K562 (cell line): ENCODE data around the gene TNFSF13. TPM values are rescaled to one million over a fixed set of nuclear protein-coding genes. Genes with fewer than 3 reads are reported as not detected.

Experiments used
- CTBP1 ChIP-seq: fragments of 450-650 bp; IDR thresholded peaks from 2 replicates; pipeline ENCODE4 v1.6.1; 2016; ENCODE audit warnings: borderline replicate concordance
- E2F6 ChIP-seq, 2 experiments: IDR thresholded peaks; 2 replicates each; pipeline ENCODE4 v1.6.1; 2011; ENCODE audit warnings: borderline replicate concordance in 1 of 2, control low read depth in 1 of 2, low read depth in 1 of 2, low read length in 1 of 2, mild to moderate bottlenecking in 1 of 2, mixed read lengths in 1 of 2, moderate library complexity in 1 of 2; ENCODE audit not compliant: insufficient read depth in 1 of 2, insufficient read length in 1 of 2, poor library complexity in 1 of 2, severe bottlenecking in 1 of 2; ENCODE audit errors: extremely low read depth in 1 of 2
- ELK1 ChIP-seq: sonication (generic); formaldehyde crosslinking; IDR thresholded peaks from 2 replicates; pipeline ENCODE4 v1.8.1; 2022; ENCODE audit warnings: missing genetic modification reagents
- FOXK2 ChIP-seq, 2 experiments: fragments of 450-650 bp; IDR thresholded peaks in 1 of 2; conservative IDR thresholded peaks in 1 of 2; 2 replicates each; pipeline ENCODE4 v1.6.1; 2016; ENCODE audit warnings: low read depth in 2 of 2, mild to moderate bottlenecking in 1 of 2
- FOXP4 ChIP-seq: sonication (generic); formaldehyde crosslinking; IDR thresholded peaks from 2 replicates; pipeline ENCODE4 v1.8.0; 2022; ENCODE audit warnings: mild to moderate bottlenecking, missing genetic modification reagents, borderline replicate concordance
- MEF2A ChIP-seq: IDR thresholded peaks from 2 replicates; pipeline ENCODE4 v1.6.1; 2011; ENCODE audit warnings: low read depth, mild to moderate bottlenecking, low read length, moderate library complexity; ENCODE audit not compliant: control insufficient read depth
- RBFOX2 ChIP-seq: fragments of 200-400 bp; formaldehyde crosslinking; IDR thresholded peaks from 2 replicates; pipeline ENCODE4 v1.6.1; 2017; ENCODE audit warnings: low read depth, mild to moderate bottlenecking, low read length, moderate library complexity
- SP2 ChIP-seq: IDR thresholded peaks from 2 replicates; pipeline ENCODE4 v1.6.1; 2011; ENCODE audit warnings: mild to moderate bottlenecking, low read depth, low read length, moderate library complexity; ENCODE audit not compliant: poor library complexity, severe bottlenecking; ENCODE audit errors: extremely low read depth
- TAF9B ChIP-seq: fragments of 450-650 bp; IDR thresholded peaks from 2 replicates; pipeline ENCODE4 v1.6.1; 2018; ENCODE audit warnings: mild to moderate bottlenecking; ENCODE audit not compliant: partially characterized antibody
- TAL1 ChIP-seq: fragments of 450-650 bp; IDR thresholded peaks from 2 replicates; pipeline ENCODE4 v1.6.1; 2016; ENCODE audit warnings: mild to moderate bottlenecking
- TRIM28 ChIP-seq: fragments of 450-650 bp; IDR thresholded peaks from 2 replicates; pipeline ENCODE4 v1.6.1; 2017
- ZEB2 ChIP-seq: fragments of 450-650 bp; IDR thresholded peaks from 2 replicates; pipeline ENCODE4 v1.6.1; 2016
- ZNF407 ChIP-seq: fragments of 450-650 bp; IDR thresholded peaks from 2 replicates; pipeline ENCODE4 v1.6.1; 2016; ENCODE audit warnings: low read depth
- polyA plus RNA-seq, 8 experiments: library from polyadenylated mRNA; depleted of rRNA in 4 of 8; stranded (reverse) in 5 of 8; unstranded in 3 of 8; fragments of >200 nt; fragmentation: Nextera tagmentation in 2 of 8; fragmentation: Illumina TruSeq in 1 of 8; extraction: Ambion mirVana in 2 of 8; extraction: Trizol in 1 of 8; gene quantifications; 2 replicates each; pipeline versions ENCODE4 v1.2.1 to v1.2.3, GENCODE V29; 2011 to 2014; ENCODE audit warnings: inconsistent platforms in 1 of 8, missing spikeins in 1 of 8
- total RNA-seq, 7 experiments: library from RNA; depleted of rRNA in 6 of 7; stranded (reverse); fragments of >200 nt in 6 of 7; fragmentation: Illumina TruSeq in 2 of 7; extraction: Trizol in 2 of 7; gene quantifications; 2 replicates each; pipeline versions ENCODE4 v1.2.1 to v1.2.3, GENCODE V29; 2011 to 2021; ENCODE audit warnings: low replicate concordance in 1 of 7

TNFSF13 gene
- total and polyA plus RNA-seq, 9 of the 15 experiments (the other 6 are each of a cell fraction or from before 2014, with no cell fraction given), result 0.04 to 0.51 (median 0.19) TPM; not detected in 1

- TF ChIP-seq ZNF407, result no peak
- TF ChIP-seq ELK1 (CRISPR knock-in tag), result no peak
- peak; percentile 59; the same call in 1 of the 2 replicates for TF ChIP-seq ZEB2
- peak in 1 of 2 experiments; percentile 18 for TF ChIP-seq E2F6 (IDR thresholded peaks at IDR 0.05; ENCODE audit: borderline replicate concordance in 1 of 2, extremely low read depth in 1 of 2, insufficient read depth in 1 of 2, insufficient read length in 1 of 2, low read depth in 1 of 2, low read length in 1 of 2, poor library complexity in 1 of 2, severe bottlenecking in 1 of 2)
- no peak for TF ChIP-seq SP2
- no peak for TF ChIP-seq FOXP4 (CRISPR knock-in tag)
- TF ChIP-seq RBFOX2, result peak; percentile 59
- TF ChIP-seq TRIM28, result no peak
- TF ChIP-seq TAF9B, result no peak
- TF ChIP-seq FOXK2 (conservative IDR thresholded peaks at IDR 0.05 in 1 of 2, IDR thresholded peaks at IDR 0.05 in 1 of 2; ENCODE audit: low read depth in 2 of 2), result no peak
- TF ChIP-seq MEF2A, result no peak
- TF ChIP-seq TAL1, result peak; percentile 60; the same call in 1 of the 2 replicates
- TF ChIP-seq CTBP1, result peak; percentile 31; the same call in 1 of the 2 replicates
Observed at GRCh38 chr17:7548585-7549400, 9.8 kb upstream of the TNFSF13 start, which contains the start of gene TNFSF12 (continued).
